Neuronal stem cell (in vitro differentiated cells): ENCODE measurements around the gene ADAMTS13.
A peak's percentile ranks its signal among the peaks of the same experiment; 100 is the strongest.

ENCODE experiments used
- DNase-seq: peaks from one replicate; pipeline ENCODE4 v3.0.0-alpha.2; 2013; ENCODE audit warnings: low spot score
- H2AFZ ChIP-seq: one replicate; pipeline ENCODE4 v1.6.1; 2013; ENCODE audit warnings: mild to moderate bottlenecking, low read length, inconsistent platforms
- H2AK5ac ChIP-seq: 2 replicates; pipeline ENCODE4 v1.6.1; 2013; ENCODE audit warnings: low read depth, mild to moderate bottlenecking, inconsistent platforms, low read length, moderate library complexity, mixed read lengths
- H2BK120ac ChIP-seq: 2 replicates; pipeline ENCODE4 v1.6.1; 2013; ENCODE audit warnings: low read depth, mild to moderate bottlenecking, inconsistent platforms, low read length, moderate library complexity, mixed read lengths
- H2BK12ac ChIP-seq: one replicate; pipeline ENCODE4 v1.6.1; 2013; ENCODE audit warnings: low read length, inconsistent platforms
- H2BK15ac ChIP-seq: 2 replicates; pipeline ENCODE4 v1.6.1; 2013; ENCODE audit warnings: mild to moderate bottlenecking, low read length, inconsistent platforms, mixed read lengths
- H2BK5ac ChIP-seq: one replicate; pipeline ENCODE4 v1.6.1; 2013; ENCODE audit warnings: inconsistent platforms, mild to moderate bottlenecking, low read length, moderate library complexity
- H3K14ac ChIP-seq: one replicate; pipeline ENCODE4 v1.6.1; 2013; ENCODE audit warnings: low read length, inconsistent platforms
- H3K18ac ChIP-seq: 2 replicates; pipeline ENCODE4 v1.6.1; 2013; ENCODE audit warnings: low read length, inconsistent platforms
- H3K23ac ChIP-seq: 2 replicates; pipeline ENCODE4 v1.6.1; 2013; ENCODE audit warnings: low read depth, mild to moderate bottlenecking, mixed read lengths, low read length, inconsistent platforms; ENCODE audit not compliant: poor library complexity
- H3K27ac ChIP-seq: replicated peaks from 3 replicates; pipeline ENCODE4 v1.5.1; 2013; ENCODE audit warnings: low read length, inconsistent platforms
- H3K27me3 ChIP-seq, 3 experiments: 2 replicates each; pipeline ENCODE4 v1.6.1; 2013; ENCODE audit warnings: low read length in 3 of 3, mild to moderate bottlenecking in 2 of 3, inconsistent platforms in 1 of 3, low read depth in 1 of 3, mixed read lengths in 1 of 3, moderate library complexity in 1 of 3; ENCODE audit not compliant: control insufficient read depth in 3 of 3, insufficient read depth in 3 of 3
- H3K36me3 ChIP-seq, 2 donors: replicated peaks in 1 of 2; 2 replicates each; pipeline ENCODE4 v1.6.1; 2013; ENCODE audit warnings: low read length in 2 of 2; ENCODE audit not compliant: control insufficient read depth in 2 of 2, insufficient read depth in 2 of 2
- H3K4ac ChIP-seq: 2 replicates; pipeline ENCODE4 v1.6.1; 2013; ENCODE audit warnings: inconsistent platforms, mild to moderate bottlenecking, low read length, moderate library complexity
- H3K4me1 ChIP-seq, 2 donors: 1 replicate in 1 of 2; 2 replicates in 1 of 2; pipeline ENCODE4 v1.6.1; 2013; ENCODE audit warnings: low read length in 2 of 2, low read depth in 1 of 2; ENCODE audit not compliant: control insufficient read depth in 2 of 2, insufficient read depth in 1 of 2
- H3K4me2 ChIP-seq: one replicate; pipeline ENCODE4 v1.6.1; 2013; ENCODE audit warnings: mild to moderate bottlenecking, low read length, inconsistent platforms; ENCODE audit not compliant: insufficient read depth, poor library complexity, severe bottlenecking
- H3K4me3 ChIP-seq, 2 donors: 2 replicates each; pipeline ENCODE4 v1.5.1; 2013; ENCODE audit warnings: low read length in 2 of 2, mild to moderate bottlenecking in 2 of 2, inconsistent platforms in 1 of 2, moderate library complexity in 1 of 2
- H3K79me1 ChIP-seq: one replicate; pipeline ENCODE4 v1.6.1; 2013; ENCODE audit warnings: low read depth, mild to moderate bottlenecking, inconsistent platforms, low read length, moderate library complexity
- H3K9ac ChIP-seq: one replicate; pipeline ENCODE4 v1.6.1; 2013; ENCODE audit warnings: mild to moderate bottlenecking, low read depth, low read length, inconsistent platforms; ENCODE audit not compliant: poor library complexity
- H3K9me3 ChIP-seq, 2 donors: replicated peaks in 1 of 2; 2 replicates each; pipeline versions ENCODE3 to v1.6.1; 2013; ENCODE audit warnings: low read length in 2 of 2, mild to moderate bottlenecking in 2 of 2, inconsistent platforms in 1 of 2, low read depth in 1 of 2, mixed read lengths in 1 of 2, moderate library complexity in 1 of 2; ENCODE audit not compliant: control insufficient read depth in 2 of 2, insufficient read depth in 1 of 2
- H4K8ac ChIP-seq: one replicate; pipeline ENCODE4 v1.6.1; 2013; ENCODE audit warnings: low read depth, mild to moderate bottlenecking, inconsistent platforms, low read length, moderate library complexity
- H4K91ac ChIP-seq: one replicate; pipeline ENCODE4 v1.6.1; 2013; ENCODE audit warnings: low read length, low read depth, mild to moderate bottlenecking, inconsistent platforms; ENCODE audit not compliant: poor library complexity
- WGBS, 2 donors: extraction: QIAGEN DNeasy Blood & Tissue Kit; methylation state at CpG; one replicate each; pipeline ENCODE4 v1.1.7; 2013; ENCODE audit warnings: missing lambda C conversion rate in 2 of 2, mixed read lengths in 1 of 2; ENCODE audit not compliant: insufficient read length in 2 of 2, insufficient replicate concordance in 1 of 2; ENCODE audit errors: extremely low coverage in 2 of 2; 5-methylcytosine and 5-hydroxymethylcytosine counted together

The ADAMTS13 gene

DNA sequence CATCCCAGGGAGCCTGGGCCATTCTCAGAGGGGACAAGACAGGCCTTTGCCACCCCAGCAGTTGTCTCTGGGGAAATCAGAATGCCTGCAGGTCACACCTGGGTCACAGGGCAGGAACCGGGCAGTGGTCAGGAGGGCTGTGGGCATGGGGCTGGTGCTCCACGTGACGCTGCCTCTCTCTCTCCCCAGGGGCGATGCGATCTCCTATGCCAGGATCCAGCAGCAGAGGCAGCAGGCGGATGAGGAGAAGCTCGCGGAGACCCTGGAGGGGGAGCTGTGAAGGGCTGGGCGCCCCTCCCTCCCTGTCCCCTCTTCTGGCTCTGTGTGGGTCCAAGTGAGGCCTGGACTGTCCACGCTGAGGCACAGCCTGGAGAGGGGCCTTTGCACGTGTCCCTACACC, 46.2 kb downstream of the ADAMTS13 start:
- Histone ChIP-seq H3K27me3 (no peaks in the 10 kb centered on the region), H3K9me3 (no peaks in the 10 kb centered on the region), H2BK15ac (no peak overlapping the region), H2AFZ (no peak overlapping the region), H2BK5ac (no peak overlapping the region), H3K4ac (no peak overlapping the region), H4K8ac (no peak overlapping the region), H3K14ac (no peak overlapping the region), H3K79me1 (peaks cover 15% of the 10 kb centered on the region), H3K23ac (peak overlapping the region; percentile 13), H3K4me3 (no peak overlapping the region), H4K91ac (no peak overlapping the region), H2BK12ac (no peak overlapping the region), H2AK5ac (no peak overlapping the region), H3K4me1 (peaks cover 0 to 1% of the 10 kb centered on the region in 2 donors), H2BK120ac (no peak overlapping the region), H3K9ac (peak overlapping the region; percentile 7), H3K18ac (no peak overlapping the region), H3K4me2 (no peak overlapping the region), H3K27ac (no peak overlapping the region), H3K36me3 (peaks cover 9 to 58% of the 10 kb centered on the region in 2 donors)
- WGBS, 2 donors, result no CpG with 5 or more reads among the region's 11 CpGs
- no peak for DNase-seq

DNA sequence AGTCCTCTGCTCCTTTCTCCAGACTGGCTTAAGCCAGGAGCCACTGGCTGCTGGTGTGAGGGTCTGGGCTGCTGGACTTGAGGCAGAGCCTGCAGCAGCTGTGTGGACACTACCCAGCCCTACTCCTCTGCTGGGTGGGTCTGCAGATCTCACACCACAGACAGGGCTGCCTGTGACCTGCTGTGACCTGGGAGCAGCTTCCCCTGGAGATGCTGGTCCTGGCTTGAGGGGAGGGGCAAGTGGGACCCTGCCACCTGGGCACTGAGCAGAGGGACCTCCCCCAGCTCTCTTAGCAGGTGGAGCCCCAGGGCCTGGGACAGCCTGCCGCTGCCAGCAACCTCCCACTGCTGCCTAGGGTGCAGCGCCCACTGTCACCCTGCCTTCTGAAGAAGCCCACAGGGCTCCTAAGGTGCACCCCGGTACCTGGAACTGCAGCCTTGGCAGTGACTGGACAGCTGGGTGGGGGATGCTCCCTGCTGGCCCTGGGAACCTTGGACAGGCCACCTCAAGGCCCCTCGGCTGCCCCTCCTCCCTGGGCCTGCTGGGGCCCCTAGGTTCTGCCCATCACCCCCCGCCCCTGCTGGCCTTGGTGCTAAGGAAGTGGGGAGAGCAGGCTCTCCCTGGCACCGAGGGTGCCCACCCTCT, 46.7 kb downstream of the ADAMTS13 start:
- H2AFZ ChIP-seq, result no peak overlapping the region
- no peak overlapping the region for H3K4me2 ChIP-seq
- H3K18ac ChIP-seq, result no peak overlapping the region
- no peak overlapping the region for H4K8ac ChIP-seq
- H4K91ac ChIP-seq, result no peak overlapping the region
- no peak overlapping the region for H2BK120ac ChIP-seq
- H3K79me1 ChIP-seq, result peaks cover 12% of the 10 kb centered on the region
- no peak overlapping the region for H2BK15ac ChIP-seq
- no peak overlapping the region for H2AK5ac ChIP-seq
- H2BK5ac ChIP-seq, result no peak overlapping the region
- no CpG with 5 or more reads among the region's 6 CpGs for WGBS, 2 donors
- H3K4me1 ChIP-seq, result peaks cover 0 to 1% of the 10 kb centered on the region in 2 donors
- H3K4ac ChIP-seq, result no peak overlapping the region
- H3K23ac ChIP-seq, result peak overlapping the region; percentile 99
- no peak overlapping the region for H3K9ac ChIP-seq
- H3K14ac ChIP-seq, result no peak overlapping the region
- H3K27me3 ChIP-seq, result no peaks in the 10 kb centered on the region
- H3K36me3 ChIP-seq, result peaks cover 9 to 59% of the 10 kb centered on the region in 2 donors
- no peak overlapping the region for H2BK12ac ChIP-seq
- H3K9me3 ChIP-seq, result no peaks in the 10 kb centered on the region
- DNase-seq, result no peak
- H3K27ac ChIP-seq, result no peak overlapping the region
- H3K4me3 ChIP-seq, result no peak overlapping the region

DNA sequence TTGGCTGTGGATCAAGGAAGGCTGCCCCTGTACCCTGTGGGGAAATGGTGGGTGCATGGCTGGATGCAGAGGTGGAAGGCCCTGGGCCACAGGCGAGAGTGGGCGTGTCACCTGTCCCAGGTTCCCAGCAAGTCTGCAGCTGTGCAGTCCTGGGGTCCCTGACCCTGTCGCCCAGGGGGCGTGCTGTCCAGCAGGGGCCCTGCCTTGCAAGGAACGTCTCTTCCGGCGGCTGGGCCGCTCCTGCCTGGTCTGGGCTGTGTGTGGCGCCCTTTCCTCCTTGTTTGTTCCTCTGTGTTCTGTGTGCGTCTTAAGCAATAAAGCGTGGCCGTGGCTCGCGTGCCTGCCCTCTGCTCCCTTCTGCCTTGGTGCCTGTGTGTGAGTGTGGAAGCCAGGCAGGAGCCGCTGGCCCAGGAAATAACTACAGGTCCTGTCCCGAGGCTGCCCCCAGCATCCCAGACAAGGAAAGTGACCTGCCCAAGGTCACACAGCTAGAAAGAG, 48.3 kb downstream of the ADAMTS13 start:
- Histone ChIP-seq H3K4me1 (peaks cover 0 to 1% of the 10 kb centered on the region in 2 donors), H3K18ac (peak overlapping the region; percentile 25), H3K9me3 (no peaks in the 10 kb centered on the region), H3K23ac (peak overlapping the region; percentile 99), H3K79me1 (peaks cover 6% of the 10 kb centered on the region), H3K36me3 (peaks cover 10 to 61% of the 10 kb centered on the region in 2 donors), H2BK15ac (no peak overlapping the region), H2BK120ac (no peak overlapping the region), H3K4ac (peak overlapping the region; percentile 53), H4K8ac (no peak overlapping the region), H3K27ac (peak overlapping the region; percentile 22), H2BK12ac (no peak overlapping the region), H3K9ac (no peak overlapping the region), H4K91ac (no peak overlapping the region), H2AK5ac (peak overlapping the region; percentile 56), H2AFZ (no peak overlapping the region), H3K4me2 (no peak overlapping the region), H3K4me3 (peak overlapping the region in 1 of 2 donors; percentile 22), H3K14ac (peak overlapping the region; percentile 17), H3K27me3 (no peaks in the 10 kb centered on the region), H2BK5ac (peak overlapping the region; percentile 12)
- no CpG with 5 or more reads among the region's 16 CpGs for WGBS, 2 donors
- DNase-seq, result no peak

DNA sequence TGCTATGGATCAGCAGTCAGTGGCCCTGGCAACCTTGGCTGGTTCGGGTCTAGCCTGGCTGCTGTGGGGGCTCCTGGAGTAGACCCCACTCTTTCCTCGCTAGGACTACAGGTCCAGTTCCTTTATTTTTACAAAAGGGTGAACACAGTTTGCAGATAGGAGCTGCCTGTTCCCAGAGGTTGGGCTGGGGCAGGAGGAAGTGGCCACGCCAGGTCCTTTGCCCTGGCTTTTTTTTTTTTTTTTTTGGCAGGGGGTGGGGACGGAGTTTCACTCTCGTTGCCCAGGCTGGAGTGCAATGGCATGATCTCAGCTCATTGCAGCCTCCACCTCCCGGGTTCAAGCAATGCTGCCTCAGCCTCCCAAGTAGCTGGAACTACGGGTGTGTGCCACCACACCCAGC, 48.8 kb downstream of the ADAMTS13 start:
- Histone ChIP-seq H2BK120ac (peak overlapping the region; percentile 47), H3K27me3 (no peaks in the 10 kb centered on the region), H3K23ac (peak overlapping the region; percentile 99), H3K4me3 (no peak overlapping the region), H2BK12ac (no peak overlapping the region), H3K9ac (no peak overlapping the region), H3K27ac (no peak overlapping the region), H2AFZ (no peak overlapping the region), H3K36me3 (peaks cover 13 to 61% of the 10 kb centered on the region in 2 donors), H3K4me1 (peaks cover 0 to 1% of the 10 kb centered on the region in 2 donors), H3K4ac (no peak overlapping the region), H3K9me3 (no peaks in the 10 kb centered on the region), H3K18ac (no peak overlapping the region), H2BK5ac (peak overlapping the region; percentile 48), H3K79me1 (peaks cover 6% of the 10 kb centered on the region), H2BK15ac (no peak overlapping the region), H4K8ac (no peak overlapping the region), H4K91ac (no peak overlapping the region), H3K14ac (no peak overlapping the region), H3K4me2 (no peak overlapping the region), H2AK5ac (no peak overlapping the region)
- WGBS, 2 donors, result no CpG with 5 or more reads among the region's 7 CpGs
- DNase-seq, result no peak
